GM12892 (cell line): ENCODE measurements around the gene C14orf93.

Experiments
- POLR2A ChIP-seq: IDR thresholded peaks from 2 replicates; pipeline ENCODE4 v1.6.1; 2011; ENCODE audit warnings: low read depth, low read length, control low read depth
- POLR2AphosphoS5 ChIP-seq: IDR thresholded peaks from 2 replicates; pipeline ENCODE4 v1.6.1; 2011; ENCODE audit warnings: low read depth, low read length, control low read depth
- TAF1 ChIP-seq: IDR thresholded peaks from 2 replicates; pipeline ENCODE4 v1.6.1; 2011; ENCODE audit warnings: low read depth, mild to moderate bottlenecking, control low read depth, low read length, borderline replicate concordance

- TF ChIP-seq POLR2A (no peak), POLR2AphosphoS5 (no peak), TAF1 (no peak)
Observed at GRCh38 chr14:22979748-22980392, 30.1 kb downstream of the C14orf93 start.
